GM19193 (cell line): ENCODE data around the gene DOK3.

Experiments used
- POLR2A ChIP-seq: IDR thresholded peaks from 4 replicates; pipeline ENCODE4 v1.6.1; 2011; ENCODE audit not compliant: insufficient read depth, insufficient read length; ENCODE audit errors: extremely low read depth

The DOK3 gene

DNA sequence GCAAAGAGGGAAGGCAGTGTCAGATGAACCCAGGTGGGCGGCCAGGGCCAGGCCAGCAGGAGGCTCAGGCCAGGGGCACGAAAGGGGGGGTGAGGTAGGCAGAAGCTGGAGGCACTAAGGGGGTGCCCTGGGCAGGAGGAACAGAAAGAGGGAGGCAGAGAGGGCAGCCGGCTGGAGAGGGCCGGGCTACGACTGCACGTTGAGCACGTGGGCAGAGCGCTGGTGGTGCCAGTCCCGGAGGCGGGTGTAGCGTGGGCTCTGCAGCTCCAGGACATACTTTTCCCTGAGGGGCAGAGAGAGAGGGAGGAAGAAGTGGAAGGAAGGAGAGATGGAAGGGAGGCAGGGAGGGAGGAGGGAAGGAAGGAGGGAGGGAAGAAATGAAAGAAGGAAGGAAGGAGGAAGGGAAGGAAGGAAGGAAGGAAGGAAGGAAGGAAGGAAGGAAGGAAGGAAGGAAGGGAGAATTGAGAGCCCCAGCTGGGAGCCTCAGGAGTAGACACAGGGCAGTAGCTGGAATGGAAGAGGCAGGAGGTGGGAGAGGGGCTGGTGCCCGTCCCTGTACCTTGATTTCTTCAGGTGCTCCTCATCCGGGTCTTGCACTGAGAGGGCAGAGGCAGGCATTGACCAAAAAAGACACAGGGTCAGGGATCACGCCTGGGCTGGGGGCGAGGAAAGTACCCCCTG, 19.2 kb downstream of the DOK3 start:
- no peak for TF ChIP-seq POLR2A

DNA sequence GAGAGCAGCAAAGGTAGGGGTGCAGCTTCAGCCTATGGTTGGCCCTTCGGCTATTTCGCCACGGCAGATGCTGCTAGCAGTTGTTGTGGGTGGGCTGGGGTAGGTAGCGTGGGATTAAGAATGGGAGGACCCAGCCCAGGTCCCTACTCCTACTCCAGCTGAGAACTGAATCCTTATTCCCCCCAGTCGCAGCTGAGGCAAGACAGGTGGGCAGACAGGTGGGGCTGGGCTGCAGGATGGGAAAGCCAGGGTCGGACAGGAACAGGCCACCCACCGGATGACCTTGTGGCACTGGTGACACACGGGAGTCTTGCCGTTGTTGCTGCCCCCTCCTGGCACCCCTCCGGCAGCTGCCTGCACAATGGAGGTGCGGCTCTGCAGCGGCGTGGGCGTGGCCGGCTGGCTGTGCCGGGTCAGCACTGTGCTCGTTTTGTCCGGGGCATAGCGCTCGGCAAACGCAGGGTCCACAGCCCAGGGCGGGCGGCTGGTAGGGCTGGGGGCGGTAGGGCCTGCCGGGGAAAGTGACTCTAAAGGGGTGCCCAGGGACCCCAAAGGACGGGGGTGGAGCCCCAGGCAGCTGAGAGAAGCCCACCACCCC, 20.4 kb downstream of the DOK3 start:
- no peak for TF ChIP-seq POLR2A

DNA sequence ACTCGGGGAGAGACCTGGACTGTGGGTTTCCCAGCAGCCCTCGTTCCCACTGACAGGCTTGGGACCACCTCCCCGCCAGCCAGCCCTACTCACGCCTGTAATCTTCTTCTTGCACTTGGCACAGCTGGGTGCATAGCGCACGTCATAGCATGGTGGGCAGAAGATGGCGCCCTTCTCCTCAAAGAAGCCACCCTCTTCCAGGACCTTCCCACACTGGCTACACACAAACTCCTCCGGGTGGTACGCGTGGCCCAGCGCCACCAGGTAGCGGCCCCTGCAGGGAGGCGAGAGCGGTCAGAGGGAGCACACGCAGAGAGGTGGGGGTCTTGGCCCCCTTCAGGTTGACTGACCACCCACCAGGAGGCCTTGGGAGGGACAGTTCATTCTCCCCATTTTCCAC, 21.7 kb downstream of the DOK3 start:
- TF ChIP-seq POLR2A, result no peak

DNA sequence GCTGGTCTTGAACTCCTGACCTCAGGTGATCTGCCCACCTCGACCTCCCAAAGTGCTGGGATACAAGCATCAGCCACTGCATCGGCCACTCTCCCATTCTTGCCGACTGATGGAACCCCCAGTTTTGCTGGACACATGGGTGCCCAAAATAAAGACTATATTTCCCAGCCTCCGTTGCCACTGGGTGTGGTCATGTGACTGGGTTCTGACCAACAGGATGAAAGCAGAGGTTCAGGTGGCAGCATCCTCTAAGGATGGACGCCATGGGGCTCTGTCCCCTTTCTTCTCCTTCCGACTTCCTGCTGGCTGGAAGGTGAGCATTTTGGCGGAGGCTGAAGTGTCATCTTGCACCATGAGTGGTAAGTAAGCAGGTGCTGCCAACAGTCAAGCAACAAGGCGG, 22.5 kb downstream of the DOK3 start:
- TF ChIP-seq POLR2A, result no peak

DNA sequence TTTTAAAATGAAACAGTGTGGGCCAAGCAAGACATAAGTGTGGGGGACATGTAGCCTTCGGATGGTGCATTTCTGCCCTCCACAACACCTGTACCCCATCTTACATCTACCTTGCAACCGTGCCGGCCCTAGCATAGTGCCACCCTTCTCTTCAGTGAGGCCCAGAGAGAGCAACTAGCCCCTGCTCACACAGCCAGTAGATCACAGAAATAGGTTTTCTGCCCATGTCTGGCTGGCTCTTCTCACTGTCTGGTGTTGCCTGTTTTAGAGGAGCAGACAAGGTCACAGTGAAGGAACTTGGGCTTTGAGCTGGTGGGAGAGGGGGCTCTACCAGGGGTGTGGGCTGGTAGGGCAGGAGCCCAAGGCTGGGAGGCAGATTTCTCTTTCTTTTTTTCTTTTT, 23.4 kb downstream of the DOK3 start:
- no peak for TF ChIP-seq POLR2A

DNA sequence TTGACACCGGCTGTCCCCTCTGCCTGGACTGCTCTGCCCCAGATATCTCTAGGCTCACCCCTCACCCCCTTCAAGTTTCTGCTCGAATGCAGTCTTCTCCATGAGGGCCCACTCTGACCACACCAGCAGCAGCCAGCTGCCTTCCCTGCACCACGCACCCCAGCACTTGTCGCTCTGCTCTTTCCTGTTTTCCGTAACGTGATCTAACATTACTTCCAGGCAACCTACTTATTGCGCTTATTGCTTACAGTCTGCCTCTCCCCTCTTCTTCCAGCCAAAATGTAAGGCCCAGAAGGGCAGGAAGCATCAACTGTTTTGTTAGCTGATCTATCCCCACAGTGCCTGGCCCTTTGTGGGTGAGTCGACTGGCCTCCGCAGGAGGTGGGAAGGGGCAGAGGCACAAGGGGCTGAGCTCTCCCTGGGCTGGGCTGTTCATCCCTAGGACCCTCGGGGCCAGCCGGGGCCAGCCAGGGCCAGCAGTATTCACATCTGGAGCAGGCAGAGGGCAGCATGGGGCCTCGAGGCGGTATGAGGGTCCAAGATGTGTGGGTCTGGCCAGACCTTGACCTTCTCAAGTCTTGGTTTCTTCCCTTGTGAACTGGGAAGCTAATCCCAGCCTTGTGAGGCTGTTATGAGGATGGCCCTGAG, 24.6 kb downstream of the DOK3 start:
- no peak for TF ChIP-seq POLR2A

DNA sequence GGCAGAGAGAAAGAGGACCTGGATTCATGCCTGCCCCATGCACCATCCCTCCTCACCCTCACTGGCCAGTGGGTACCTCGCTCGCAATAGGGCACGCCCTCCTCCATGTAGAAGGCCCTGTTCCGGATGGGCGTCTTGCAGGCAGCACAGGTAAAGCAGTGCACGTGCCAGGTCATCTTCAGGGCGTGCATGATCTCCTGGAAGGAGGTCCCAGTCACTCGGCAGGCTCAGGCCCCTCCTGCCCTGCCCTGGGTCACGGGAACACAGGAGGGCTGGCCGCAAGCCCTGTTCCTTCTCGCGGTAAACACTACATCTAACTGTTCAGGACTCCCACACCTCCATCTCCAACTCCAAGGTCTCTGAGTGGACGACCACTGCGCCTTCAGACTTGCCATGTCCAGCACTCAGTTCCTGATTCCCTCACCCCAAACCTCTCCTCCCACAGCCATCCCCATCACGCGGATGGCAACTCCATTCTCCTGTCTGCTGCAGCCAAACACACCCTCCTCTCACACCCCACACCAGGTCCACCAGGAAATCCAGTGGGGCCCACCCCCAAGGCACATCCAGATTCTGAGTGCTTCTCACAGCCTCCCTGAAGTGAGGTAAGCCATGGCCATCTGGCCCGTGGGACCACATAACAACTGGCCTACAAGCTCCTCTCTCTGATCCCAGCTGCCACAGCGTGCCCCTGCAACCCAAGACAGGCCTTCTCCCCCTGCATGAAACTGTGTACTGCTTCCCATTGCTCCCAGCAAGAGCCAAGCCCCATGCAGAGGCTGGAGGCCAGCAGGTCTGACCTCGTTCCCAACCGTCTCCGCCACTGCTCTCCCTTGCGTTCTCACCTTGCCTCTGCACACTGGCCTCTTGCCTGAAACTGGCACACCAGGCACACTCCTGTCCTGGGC, 25.4 kb downstream of the DOK3 start:
- TF ChIP-seq POLR2A, result no peak

DNA sequence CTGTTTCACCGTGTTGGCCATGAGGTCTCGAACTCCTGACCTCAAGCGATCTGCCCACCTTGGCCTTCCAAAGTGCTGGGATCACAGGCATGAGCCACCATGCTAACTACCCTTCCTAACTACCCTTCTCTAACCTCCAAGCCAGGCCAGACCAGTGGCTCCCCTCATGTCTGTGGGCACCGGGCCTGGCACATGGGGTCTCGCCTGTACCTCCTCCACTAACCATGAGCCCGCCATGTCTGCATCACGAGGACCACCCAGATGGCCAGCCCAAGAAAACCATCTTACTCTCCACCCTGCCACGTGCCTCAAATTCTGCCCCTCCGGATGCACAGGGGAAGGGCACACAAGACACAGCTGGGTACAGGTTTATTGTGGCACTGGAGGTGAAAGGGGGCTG, 26.6 kb downstream of the DOK3 start:
- no peak for TF ChIP-seq POLR2A

DNA sequence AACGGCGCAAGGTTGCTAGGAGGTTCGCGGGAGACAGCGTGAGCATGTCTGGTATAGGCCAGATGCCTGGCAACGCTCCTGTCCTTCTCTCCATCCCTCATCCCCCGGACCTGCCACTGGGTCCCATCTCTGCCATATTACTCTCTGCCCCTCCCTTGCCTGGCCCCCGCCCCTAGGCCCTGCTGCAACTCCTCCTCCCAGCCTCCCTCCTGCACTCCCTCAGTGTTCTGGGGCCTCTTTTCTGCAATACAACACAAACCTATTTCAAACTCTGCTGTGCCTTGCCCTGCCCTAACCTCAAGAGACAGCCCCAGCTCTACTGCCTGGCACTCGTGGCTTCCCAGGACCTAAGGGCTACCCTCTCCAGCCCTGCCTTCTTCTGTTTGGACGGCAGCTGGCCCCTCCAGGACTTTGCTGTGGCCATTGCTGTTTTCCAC, 27.2 kb downstream of the DOK3 start:
- no peak for TF ChIP-seq POLR2A

DNA sequence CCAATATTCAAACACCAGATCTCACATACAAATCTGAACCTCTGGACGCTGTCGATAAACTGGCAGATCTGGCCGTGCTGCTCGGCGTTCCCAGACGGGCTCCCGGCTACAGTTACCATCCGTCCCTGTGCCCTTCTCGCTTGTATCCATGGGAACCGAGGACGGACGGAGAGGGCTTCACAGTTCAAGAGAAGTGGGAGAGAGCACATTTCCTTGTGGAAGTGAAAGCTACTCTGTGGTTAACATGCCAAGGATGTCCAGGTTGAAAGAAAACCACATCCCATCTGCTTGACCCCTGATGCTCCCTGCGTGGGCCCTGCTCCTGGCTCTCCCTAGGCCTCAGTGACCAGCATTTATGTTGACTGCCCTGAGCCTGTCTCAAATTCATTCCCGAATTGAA, 29.9 kb downstream of the DOK3 start:
- TF ChIP-seq POLR2A, result no peak

DNA sequence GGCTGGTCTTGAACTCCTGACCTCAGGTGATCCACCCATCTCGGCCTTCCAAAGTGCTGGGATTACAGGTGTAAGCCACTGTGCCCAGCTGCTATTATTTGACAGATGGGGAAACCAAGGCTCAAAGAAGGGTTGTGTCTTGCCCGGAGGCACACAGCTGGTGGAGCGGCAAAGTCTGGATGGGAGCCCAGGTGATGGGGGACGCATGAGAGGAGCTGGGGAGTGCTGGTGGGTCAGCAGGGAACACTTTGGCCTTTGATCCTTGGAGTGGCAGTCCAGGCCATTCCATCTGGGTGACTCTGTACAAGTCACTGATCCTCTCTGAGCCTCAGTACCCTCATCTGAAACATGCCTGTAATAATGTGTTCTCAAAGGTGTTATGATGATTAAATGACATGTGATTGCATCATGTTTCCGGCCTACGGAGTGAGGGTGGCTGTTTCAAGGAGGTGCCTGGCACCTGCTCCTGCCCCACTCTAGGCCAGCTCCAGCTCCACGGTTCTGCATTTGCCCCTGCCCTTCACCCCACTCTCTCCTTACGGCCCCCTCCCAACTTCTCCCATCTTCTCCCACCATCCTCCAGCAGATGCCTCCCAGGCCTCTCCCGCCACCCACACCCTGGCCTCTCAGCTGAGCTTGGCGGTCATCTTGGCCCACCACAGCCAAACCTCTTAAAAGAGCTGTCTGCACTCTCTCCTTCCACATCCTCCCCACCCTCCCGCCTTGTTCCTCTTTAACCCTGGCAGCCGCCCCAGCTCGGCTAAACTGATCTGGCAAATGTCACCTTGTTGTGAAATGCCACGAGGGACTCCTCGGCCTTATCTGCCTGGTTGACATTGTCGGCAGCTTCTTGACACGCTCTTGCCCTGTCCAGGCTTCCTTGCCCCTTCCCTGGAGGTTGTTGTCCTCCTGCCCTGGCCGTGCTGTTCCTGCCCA, 30.6 kb downstream of the DOK3 start:
- no peak for TF ChIP-seq POLR2A

DNA sequence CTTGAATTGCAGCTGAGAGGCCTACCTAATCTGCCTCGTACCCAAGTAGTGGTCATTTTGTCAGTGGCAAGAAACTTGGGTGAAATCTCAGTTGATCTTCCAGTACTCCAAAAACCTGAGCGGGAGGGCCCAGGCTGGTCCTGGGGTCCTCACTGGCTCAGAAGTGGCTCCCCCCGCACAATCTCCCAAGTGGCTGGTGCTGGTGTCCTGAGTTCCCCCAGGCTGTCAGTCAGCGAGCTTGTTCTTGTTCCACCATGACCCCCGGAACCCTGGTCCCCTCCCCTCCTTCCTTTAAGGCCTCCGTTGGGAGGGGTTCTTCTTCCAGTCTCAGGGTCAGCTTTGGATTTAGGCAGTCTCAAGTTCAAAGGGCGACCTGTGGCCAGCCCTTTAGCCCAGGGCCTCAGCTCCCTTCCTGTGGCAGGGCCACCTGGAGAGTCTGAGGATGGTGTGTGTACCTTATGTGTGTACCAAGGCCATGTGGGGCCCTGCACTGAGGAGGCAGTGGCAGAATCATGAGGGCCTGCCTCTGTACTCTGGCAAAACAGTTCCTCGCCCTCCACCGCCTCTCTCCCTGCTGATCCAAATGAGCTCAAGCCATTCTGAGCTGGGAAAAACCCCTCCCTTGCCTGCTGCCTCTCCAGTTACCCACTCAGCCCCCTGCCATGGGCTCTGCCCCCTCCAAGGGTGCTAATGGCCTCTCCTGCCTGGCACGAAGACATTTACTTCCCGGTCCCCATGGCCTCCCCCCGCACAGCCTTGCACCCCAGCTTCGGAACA, 31.7 kb downstream of the DOK3 start:
- TF ChIP-seq POLR2A, result no peak

DNA sequence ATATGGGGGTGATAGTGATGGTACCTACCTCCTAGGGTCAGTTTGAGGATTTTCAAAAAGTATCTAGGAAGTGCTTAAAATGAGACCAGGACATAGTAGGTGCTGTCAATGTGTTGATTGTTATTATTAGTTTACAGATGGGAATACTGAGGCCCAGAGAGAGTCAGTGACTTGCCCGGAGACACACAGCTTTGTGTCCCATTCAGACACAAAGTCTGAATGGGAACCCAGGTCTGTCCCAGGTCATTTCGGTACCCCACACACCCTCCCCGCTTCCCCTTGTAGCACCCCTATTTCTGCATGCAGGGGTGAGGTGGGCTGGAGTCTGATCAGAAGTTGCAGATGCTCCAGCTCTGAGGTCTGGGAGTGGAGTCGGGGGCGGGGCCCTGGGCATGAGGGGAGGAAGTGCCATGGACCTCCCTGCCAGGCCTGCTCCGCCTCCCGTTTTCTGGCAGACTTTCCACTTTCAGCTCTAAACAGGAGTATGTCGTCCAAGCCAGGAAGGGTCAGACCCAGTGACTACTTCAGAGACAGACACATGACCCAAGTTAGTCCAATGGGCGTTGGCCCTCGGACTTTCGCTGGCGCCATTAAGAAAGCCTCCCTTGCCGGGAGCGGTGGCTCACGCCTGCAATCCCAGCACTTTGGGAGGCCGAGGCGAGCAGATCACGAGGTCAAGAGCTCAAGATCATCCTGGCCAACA, 32.9 kb downstream of the DOK3 start:
- no peak for TF ChIP-seq POLR2A
